ENCODE results near the gene SNRNP40. TPM values are rescaled to one million over a fixed set of nuclear protein-coding genes. Genes with fewer than 3 reads are reported as not detected.

Gene SNRNP40
- total and polyA plus RNA-seq, 10 of the 15 experiments (the other 5 are each of a cell fraction or from before 2014, with no cell fraction given), result 34.9 to 212 (median 115) TPM

- TF ChIP-seq EED (IDR thresholded peaks at IDR 0.05; ENCODE audit: low read depth) (no peak), KAT2A (conservative IDR thresholded peaks at IDR 0.05; ENCODE audit: control insufficient read depth, low read depth, low read length) (no peak), SIX5 (IDR thresholded peaks at IDR 0.05; ENCODE audit: low read depth, low read length, severe bottlenecking) (no peak), NR2F1 (conservative IDR thresholded peaks at IDR 0.05) (no peak), TAF1 (IDR thresholded peaks at IDR 0.05; ENCODE audit: borderline replicate concordance, low read depth, low read length) (no peak), STAT3 (IDR thresholded peaks at IDR 0.05; ENCODE audit: low read depth, low read length) (no peak), ATF3 (IDR thresholded peaks at IDR 0.05; ENCODE audit: borderline replicate concordance, extremely low read depth, low read depth, low read length) (no peak), POLR2AphosphoS5 (IDR thresholded peaks at IDR 0.05; ENCODE audit: low read length) (no peak), IKZF1 (conservative IDR thresholded peaks at IDR 0.05) (no peak), JUNB (IDR thresholded peaks at IDR 0.05) (no peak)
- in situ Hi-C loops (cut with MboI), result no loop called here
- no peak for DNase-seq (ENCODE audit: low read depth, low spot score)
- ChIA-PET POLR2A (no interaction called here), CTCF (no interaction called here), RAD21 (ENCODE audit: unreplicated experiment) (no interaction called here), SMC1A (ENCODE audit: uncharacterized antibody, unreplicated experiment) (interaction anchor here (0.9 kb wide), 1 partner anchor 112 kb away, joined by 3 read pairs; no protein-coding TSS in a partner anchor)
- Histone ChIP-seq H3K36me3 (ENCODE audit: control insufficient read depth in 2 of 2, insufficient read depth in 2 of 2, low read length in 1 of 2) (no peaks in the 10 kb centered on the region), H3K4me3 (no peak overlapping the region), H3K9ac (ENCODE audit: control insufficient read depth, insufficient read depth, low read length) (no peak overlapping the region), H3K4me1 (ENCODE audit: control insufficient read depth, insufficient read depth, low read length) (no peaks in the 10 kb centered on the region), H3K79me2 (ENCODE audit: control insufficient read depth, insufficient read depth, low read length) (no peaks in the 10 kb centered on the region), H3K27me3 (replicated peaks in 1 of 2; ENCODE audit: control insufficient read depth in 2 of 2, insufficient read depth in 2 of 2, low read length in 1 of 2) (no peaks in the 10 kb centered on the region; a peak in 1 of 4 replicates), H3K4me2 (ENCODE audit: control insufficient read depth, insufficient read depth) (no peak overlapping the region), H4K20me1 (ENCODE audit: control insufficient read depth, insufficient read depth) (no peaks in the 10 kb centered on the region), H3K9me3 (replicated peaks; ENCODE audit: control insufficient read depth, insufficient read depth, low read length) (no peaks in the 10 kb centered on the region), H3K27ac (ENCODE audit: control insufficient read depth, insufficient read depth) (no peak overlapping the region), H2AFZ (ENCODE audit: control insufficient read depth, low read depth, low read length) (no peak overlapping the region)
- intact Hi-C loops (cut with micrococcal nuclease; ENCODE audit: unreplicated experiment), result no loop called here
- no peak for FAIRE-seq
- no TSS peak for BruUV-seq (replicated peaks)
- 100% methylated on average over 4 of the region's 4 CpGs for WGBS (ENCODE audit: insufficient coverage, insufficient replicate concordance, low lambda C conversion rate, missing lambda C conversion rate)
- no peak for ATAC-seq
These were observed 48.3 kb downstream of the SNRNP40 start for GRCh38 chr1:31248276-31248675.

Data from GM12878 (cell line).